HCT116 (cell line): ENCODE data around the gene TOP2B. TPM values are rescaled to one million over a fixed set of nuclear protein-coding genes. Genes with fewer than 3 reads are reported as not detected.
A peak's percentile ranks its signal among the peaks of the same experiment; 100 is the strongest.

Source experiments
- ATAC-seq: fragments of 200-7000 bp; cut with Tn5 transposase; 2 replicates; pipeline ENCODE4 v1.9.1; 2020; ENCODE audit warnings: mild to moderate bottlenecking, moderate library complexity
- BruUV-seq: library from RNA; stranded (reverse); fragments of 400-500 nt; replicated peaks from 2 replicates; lab custom pipeline; 2021; lab: Mats Ljungman, UMichigan
- CTCF ChIA-PET: fragments of 300-600 bp; sonication (Branson Sonifier 250); formaldehyde crosslinking; loops from one replicate; lab custom pipeline; 2021; ENCODE audit warnings: antibody characterized with exemption; lab: Charles Lee
- POLR2A ChIA-PET: fragments of 300-600, 350-600 bp; sonication (Branson Sonifier 250); formaldehyde crosslinking; loops from one replicate; lab custom pipeline; 2021; ENCODE audit warnings: antibody characterized with exemption; lab: Charles Lee
- RAD21 ChIA-PET, 2 experiments: fragments of 300-600 bp; sonication (Branson Sonifier 250); formaldehyde crosslinking; loops; one replicate each; lab custom pipeline; 2023; ENCODE audit warnings: low total read pairs in 2 of 2; ENCODE audit not compliant: uncharacterized antibody in 2 of 2, unreplicated experiment in 2 of 2, low non-redundant PET in 1 of 2; lab: Charles Lee
- DNase-seq: peaks from one replicate; pipeline ENCODE4 v3.0.0-alpha.2; 2010; ENCODE audit warnings: low read depth, low spot score
- H2AFZ ChIP-seq: fragments of 200-600 bp; shearing (Covaris generic), sonication (generic); 2 replicates; pipeline ENCODE4 v1.6.1; 2017; ENCODE audit warnings: low read depth, mixed run types, mixed read lengths, antibody characterized with exemption, low read length; ENCODE audit not compliant: poor library complexity, severe bottlenecking
- H3K27ac ChIP-seq: 2 replicates; pipeline ENCODE4 v1.5.1; 2012; ENCODE audit warnings: low read depth, low read length
- H3K27me3 ChIP-seq: fragments of 200-600 bp; sonication (generic); 2 replicates; pipeline ENCODE4 v1.6.1; 2016; ENCODE audit warnings: mixed run types, low read length, mixed read lengths; ENCODE audit not compliant: insufficient read depth
- H3K36me3 ChIP-seq, 2 experiments: fragments of 200-500 bp in 1 of 2; fragments of 200-600 bp in 1 of 2; sonication (Bioruptor generic) in 1 of 2; sonication (generic) in 1 of 2; 2 replicates each; pipeline versions ENCODE4 v1.5.1 to v1.6.1; 2014 to 2016; ENCODE audit warnings: low read length in 2 of 2, inconsistent platforms in 1 of 2, mixed read lengths in 1 of 2, mixed run types in 1 of 2; ENCODE audit not compliant: insufficient read depth in 2 of 2, control insufficient read depth in 1 of 2
- H3K4me1 ChIP-seq, 2 experiments: fragments of 200-600 bp in 1 of 2; sonication (generic) in 1 of 2; 2 replicates each; pipeline versions ENCODE4 v1.5.1 to v1.6.1; 2012 to 2017; ENCODE audit warnings: low read length in 2 of 2, inconsistent platforms in 1 of 2, mild to moderate bottlenecking in 1 of 2, mixed read lengths in 1 of 2, mixed run types in 1 of 2, moderate library complexity in 1 of 2; ENCODE audit not compliant: insufficient read depth in 2 of 2, control insufficient read depth in 1 of 2
- H3K4me2 ChIP-seq: fragments of 200-600 bp; sonication (generic); 2 replicates; pipeline ENCODE4 v1.6.1; 2017; ENCODE audit warnings: mixed run types, low read length, mixed read lengths
- H3K4me3 ChIP-seq, 2 experiments: fragments of 200-600 bp in 1 of 2; sonication (generic) in 1 of 2; replicated peaks in 1 of 2; 2 replicates each; pipeline ENCODE4 v1.5.1; 2011 to 2016; ENCODE audit warnings: low read length in 2 of 2, control low read depth in 1 of 2, low read depth in 1 of 2, mild to moderate bottlenecking in 1 of 2, mixed read lengths in 1 of 2, mixed run types in 1 of 2
- H3K79me2 ChIP-seq: fragments of 200-600 bp; sonication (generic); 2 replicates; pipeline ENCODE4 v1.6.1; 2017; ENCODE audit warnings: mild to moderate bottlenecking, mixed run types, low read length, moderate library complexity, mixed read lengths; ENCODE audit not compliant: insufficient read depth
- H3K9ac ChIP-seq: fragments of 200-600 bp; sonication (generic); 2 replicates; pipeline ENCODE4 v1.6.1; 2016; ENCODE audit warnings: low read length, mixed read lengths
- H3K9me2 ChIP-seq: fragments of 200-600 bp; sonication (generic), shearing (Covaris generic); 2 replicates; pipeline ENCODE4 v1.6.1; 2017; ENCODE audit warnings: mixed run types, mild to moderate bottlenecking, moderate library complexity; ENCODE audit not compliant: insufficient read depth
- H3K9me3 ChIP-seq, 2 experiments: fragments of 200-500 bp in 1 of 2; fragments of 200-600 bp in 1 of 2; sonication (Bioruptor generic) in 1 of 2; sonication (generic) in 1 of 2; 2 replicates each; pipeline ENCODE4 v1.6.1; 2014 to 2017; ENCODE audit warnings: low read length in 2 of 2, mixed read lengths in 2 of 2, inconsistent platforms in 1 of 2, low read depth in 1 of 2, mild to moderate bottlenecking in 1 of 2, mixed run types in 1 of 2, moderate library complexity in 1 of 2; ENCODE audit not compliant: control insufficient read depth in 1 of 2, insufficient read depth in 1 of 2
- H4K20me1 ChIP-seq: fragments of 200-600 bp; sonication (generic), shearing (Covaris generic); 2 replicates; pipeline ENCODE4 v1.6.1; 2017; ENCODE audit warnings: mixed run types, mild to moderate bottlenecking, moderate library complexity; ENCODE audit not compliant: insufficient read depth
- CEBPB ChIP-seq: IDR thresholded peaks from 2 replicates; pipeline ENCODE4 v1.6.1; 2012; ENCODE audit warnings: low read depth
- EZH2 ChIP-seq: fragments of 200-600 bp; sonication (generic); IDR thresholded peaks from 2 replicates; pipeline ENCODE4 v1.6.1; 2017; ENCODE audit warnings: antibody characterized with exemption, mixed run types
- EZH2phosphoT487 ChIP-seq: fragments of 200-600 bp; IDR thresholded peaks from 2 replicates; pipeline ENCODE4 v1.6.1; 2018; ENCODE audit warnings: antibody characterized with exemption, borderline replicate concordance
- FOSL1 ChIP-seq: IDR thresholded peaks from 2 replicates; pipeline ENCODE4 v1.6.1; 2012; ENCODE audit warnings: low read depth
- JUND ChIP-seq: IDR thresholded peaks from 2 replicates; pipeline ENCODE4 v1.6.1; 2012
- POLR2A ChIP-seq: IDR thresholded peaks from 2 replicates; pipeline ENCODE4 v1.7.0; 2011; ENCODE audit warnings: borderline replicate concordance; ENCODE audit not compliant: insufficient read depth, insufficient read length; ENCODE audit errors: extremely low read depth
- POLR2AphosphoS5 ChIP-seq: IDR thresholded peaks from 2 replicates; pipeline ENCODE4 v1.6.1; 2011; ENCODE audit warnings: mild to moderate bottlenecking, low read depth, low read length, moderate library complexity
- SIN3A ChIP-seq: IDR thresholded peaks from 2 replicates; pipeline ENCODE4 v1.6.1; 2012; ENCODE audit warnings: low read depth
- SRF ChIP-seq: IDR thresholded peaks from 2 replicates; pipeline ENCODE4 v1.6.1; 2012; ENCODE audit warnings: low read depth
- YY1 ChIP-seq: IDR thresholded peaks from 2 replicates; pipeline ENCODE4 v1.6.1; 2011; ENCODE audit warnings: low read length, low read depth, moderate library complexity, mild to moderate bottlenecking; ENCODE audit not compliant: insufficient replicate concordance; ENCODE audit errors: extremely low read depth
- ZFX ChIP-seq: fragments of 450-650 bp; IDR thresholded peaks from 2 replicates; pipeline ENCODE4 v1.6.1; 2017
- intact Hi-C: fragments of 100-400 bp; cut with micrococcal nuclease; formaldehyde crosslinking; loops from 2 replicates; pipeline ENCODE4 v1.10.0; 2022
- total RNA-seq: library from RNA; stranded (reverse); gene quantifications from one replicate; pipeline ENCODE4 v1.2.1, GENCODE V29; 2021; ENCODE audit not compliant: unreplicated experiment
- TF ChIP-seq, protein P1 (sequence below), 3 experiments: fragments of 200-600 bp in 1 of 3; sonication (generic) in 1 of 3; IDR thresholded peaks in 2 of 3; conservative IDR thresholded peaks in 1 of 3; 2 replicates each; pipeline ENCODE4 v1.5.1; 2012 to 2017; ENCODE audit warnings: low read depth in 2 of 3, low read length in 2 of 3, antibody characterized with exemption in 1 of 3, borderline replicate concordance in 1 of 3, control low read depth in 1 of 3, mild to moderate bottlenecking in 1 of 3, mixed read lengths in 1 of 3, mixed run types in 1 of 3, moderate library complexity in 1 of 3; ENCODE audit not compliant: insufficient read depth in 1 of 3
- TF ChIP-seq, protein P2 (sequence below): IDR thresholded peaks from 2 replicates; pipeline ENCODE4 v1.6.1; 2012; ENCODE audit warnings: low read depth
- TF ChIP-seq, protein P3 (sequence below): IDR thresholded peaks from 2 replicates; pipeline ENCODE4 v1.6.1; 2012
- TF ChIP-seq, protein P4 (sequence below): IDR thresholded peaks from 2 replicates; pipeline ENCODE4 v1.6.1; 2012

Gene TOP2B
- total RNA-seq, 1 experiment from 2014 or later = 101 TPM

DNA sequence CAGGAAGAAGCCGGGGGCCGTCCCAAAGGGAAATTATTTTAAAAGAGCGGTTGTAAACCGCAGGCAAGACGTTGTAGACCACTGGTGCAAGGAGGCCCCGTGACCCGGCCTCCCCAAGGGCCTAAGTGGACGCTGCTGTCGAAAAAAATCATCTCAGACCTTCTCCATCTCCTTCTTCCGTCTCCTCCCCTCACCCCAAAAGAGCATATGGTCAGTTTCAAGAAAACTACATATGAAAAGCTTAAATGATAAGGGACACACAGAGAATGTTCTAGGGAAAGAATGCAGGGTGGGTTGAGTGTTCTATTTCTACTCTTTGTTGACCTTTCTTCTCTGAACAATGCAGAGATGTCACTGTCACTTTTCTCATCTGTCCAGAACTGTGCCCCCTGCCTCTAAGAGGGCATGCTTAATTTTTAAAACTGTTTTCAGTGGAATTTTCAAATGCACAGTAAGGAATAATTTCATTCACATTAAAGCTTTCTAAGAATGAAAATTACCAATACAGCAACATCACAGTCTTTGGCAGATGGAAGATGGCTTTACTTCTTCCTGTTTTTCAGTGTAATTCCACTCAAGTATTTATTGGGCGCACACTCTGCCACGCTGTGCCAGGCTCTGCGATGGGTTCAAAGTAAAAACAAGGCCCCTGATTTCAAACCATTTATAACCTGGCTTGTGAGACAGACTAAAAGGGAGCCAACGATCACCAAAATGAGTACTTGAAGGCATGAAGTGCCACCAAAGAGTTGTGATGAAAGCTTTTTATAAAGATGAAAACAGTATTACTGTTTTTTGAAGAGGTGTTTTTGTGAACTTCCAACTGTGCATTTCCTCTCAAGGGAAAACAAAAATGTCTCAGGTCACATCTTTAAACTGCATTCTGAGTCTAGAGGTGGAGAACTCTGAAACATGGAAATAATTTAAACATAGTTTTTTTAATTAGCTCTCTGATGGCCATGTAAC is 891 bp upstream of the TOP2B start:
- CTCF ChIA-PET = no interaction called here
- no peak for DNase-seq
- Histone ChIP-seq H2AFZ (no peak overlapping the region), H3K4me2 (peak overlapping the region; percentile 96), H3K9ac (peak overlapping the region; percentile 81), H3K4me3 (peak overlapping the region; percentile 57 to 75), H3K9me3 (no peaks in the 10 kb centered on the region), H3K9me2 (no peaks in the 10 kb centered on the region), H3K27me3 (no peaks in the 10 kb centered on the region), H3K4me1 (peaks cover 8 to 17% of the 10 kb centered on the region in 2 experiments; a peak in 3 of 4 replicates), H3K27ac (no peak overlapping the region), H4K20me1 (no peaks in the 10 kb centered on the region), H3K79me2 (peaks cover 32% of the 10 kb centered on the region), H3K36me3 (no peaks in the 10 kb centered on the region)
- intact Hi-C loops = loop anchor here (2.0 kb wide), 1 partner anchor 123 kb away; no protein-coding TSS in a partner anchor
- RAD21 ChIA-PET = no interaction called here
- TF ChIP-seq POLR2AphosphoS5 = no peak
- no peak; the same call in 1 of the 2 replicates for TF ChIP-seq SIN3A
- TF ChIP-seq POLR2A = no peak
- TF ChIP-seq, protein P1, sequence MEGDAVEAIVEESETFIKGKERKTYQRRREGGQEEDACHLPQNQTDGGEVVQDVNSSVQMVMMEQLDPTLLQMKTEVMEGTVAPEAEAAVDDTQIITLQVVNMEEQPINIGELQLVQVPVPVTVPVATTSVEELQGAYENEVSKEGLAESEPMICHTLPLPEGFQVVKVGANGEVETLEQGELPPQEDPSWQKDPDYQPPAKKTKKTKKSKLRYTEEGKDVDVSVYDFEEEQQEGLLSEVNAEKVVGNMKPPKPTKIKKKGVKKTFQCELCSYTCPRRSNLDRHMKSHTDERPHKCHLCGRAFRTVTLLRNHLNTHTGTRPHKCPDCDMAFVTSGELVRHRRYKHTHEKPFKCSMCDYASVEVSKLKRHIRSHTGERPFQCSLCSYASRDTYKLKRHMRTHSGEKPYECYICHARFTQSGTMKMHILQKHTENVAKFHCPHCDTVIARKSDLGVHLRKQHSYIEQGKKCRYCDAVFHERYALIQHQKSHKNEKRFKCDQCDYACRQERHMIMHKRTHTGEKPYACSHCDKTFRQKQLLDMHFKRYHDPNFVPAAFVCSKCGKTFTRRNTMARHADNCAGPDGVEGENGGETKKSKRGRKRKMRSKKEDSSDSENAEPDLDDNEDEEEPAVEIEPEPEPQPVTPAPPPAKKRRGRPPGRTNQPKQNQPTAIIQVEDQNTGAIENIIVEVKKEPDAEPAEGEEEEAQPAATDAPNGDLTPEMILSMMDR (IDR thresholded peaks at IDR 0.05 in 2 of 3, conservative IDR thresholded peaks at IDR 0.05 in 1 of 3; ENCODE audit: borderline replicate concordance in 1 of 3, insufficient read depth in 1 of 3, low read depth in 2 of 3, low read length in 2 of 3) = no peak
- no peak for TF ChIP-seq JUND
- TF ChIP-seq EZH2phosphoT487 = no peak
- no peak for TF ChIP-seq YY1
- TF ChIP-seq EZH2 = no peak
- TF ChIP-seq, protein P2, sequence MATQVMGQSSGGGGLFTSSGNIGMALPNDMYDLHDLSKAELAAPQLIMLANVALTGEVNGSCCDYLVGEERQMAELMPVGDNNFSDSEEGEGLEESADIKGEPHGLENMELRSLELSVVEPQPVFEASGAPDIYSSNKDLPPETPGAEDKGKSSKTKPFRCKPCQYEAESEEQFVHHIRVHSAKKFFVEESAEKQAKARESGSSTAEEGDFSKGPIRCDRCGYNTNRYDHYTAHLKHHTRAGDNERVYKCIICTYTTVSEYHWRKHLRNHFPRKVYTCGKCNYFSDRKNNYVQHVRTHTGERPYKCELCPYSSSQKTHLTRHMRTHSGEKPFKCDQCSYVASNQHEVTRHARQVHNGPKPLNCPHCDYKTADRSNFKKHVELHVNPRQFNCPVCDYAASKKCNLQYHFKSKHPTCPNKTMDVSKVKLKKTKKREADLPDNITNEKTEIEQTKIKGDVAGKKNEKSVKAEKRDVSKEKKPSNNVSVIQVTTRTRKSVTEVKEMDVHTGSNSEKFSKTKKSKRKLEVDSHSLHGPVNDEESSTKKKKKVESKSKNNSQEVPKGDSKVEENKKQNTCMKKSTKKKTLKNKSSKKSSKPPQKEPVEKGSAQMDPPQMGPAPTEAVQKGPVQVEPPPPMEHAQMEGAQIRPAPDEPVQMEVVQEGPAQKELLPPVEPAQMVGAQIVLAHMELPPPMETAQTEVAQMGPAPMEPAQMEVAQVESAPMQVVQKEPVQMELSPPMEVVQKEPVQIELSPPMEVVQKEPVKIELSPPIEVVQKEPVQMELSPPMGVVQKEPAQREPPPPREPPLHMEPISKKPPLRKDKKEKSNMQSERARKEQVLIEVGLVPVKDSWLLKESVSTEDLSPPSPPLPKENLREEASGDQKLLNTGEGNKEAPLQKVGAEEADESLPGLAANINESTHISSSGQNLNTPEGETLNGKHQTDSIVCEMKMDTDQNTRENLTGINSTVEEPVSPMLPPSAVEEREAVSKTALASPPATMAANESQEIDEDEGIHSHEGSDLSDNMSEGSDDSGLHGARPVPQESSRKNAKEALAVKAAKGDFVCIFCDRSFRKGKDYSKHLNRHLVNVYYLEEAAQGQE = no peak
- no peak for TF ChIP-seq CEBPB
- no peak for TF ChIP-seq FOSL1
- no peak for TF ChIP-seq ZFX
- no peak for TF ChIP-seq SRF
- TF ChIP-seq, protein P3, sequence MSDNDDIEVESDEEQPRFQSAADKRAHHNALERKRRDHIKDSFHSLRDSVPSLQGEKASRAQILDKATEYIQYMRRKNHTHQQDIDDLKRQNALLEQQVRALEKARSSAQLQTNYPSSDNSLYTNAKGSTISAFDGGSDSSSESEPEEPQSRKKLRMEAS = no peak
- TF ChIP-seq, protein P4, sequence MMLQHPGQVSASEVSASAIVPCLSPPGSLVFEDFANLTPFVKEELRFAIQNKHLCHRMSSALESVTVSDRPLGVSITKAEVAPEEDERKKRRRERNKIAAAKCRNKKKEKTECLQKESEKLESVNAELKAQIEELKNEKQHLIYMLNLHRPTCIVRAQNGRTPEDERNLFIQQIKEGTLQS = no peak
- BruUV-seq = TSS peak; percentile 69
- POLR2A ChIA-PET = no interaction called here
- ATAC-seq = no peak
